Measurements from ENCODE around the gene MAP1S.
A peak's percentile ranks its signal among the peaks of the same experiment; 100 is the strongest.

Gene MAP1S

GRCh38 chr19:17719730-17720400 lies 585 bp downstream of the MAP1S start:
- no peaks in the 10 kb centered on the region for H3K27me3 Mint-ChIP-seq
- H3K9me3 Mint-ChIP-seq, result no peaks in the 10 kb centered on the region
- peaks cover 39 to 51% of the 10 kb centered on the region in 2 donors for H3K4me1 Mint-ChIP-seq
- peak overlapping the region; percentile 89 for H3K27ac Mint-ChIP-seq
- DNase-seq, result peak; percentile 18
- ATAC-seq (replicated peaks), result peak; percentile 45 to 52
- H3K36me3 Mint-ChIP-seq, result peaks cover 24 to 28% of the 10 kb centered on the region in 2 donors
- peak overlapping the region; percentile 82 to 92 for H3K4me3 Mint-ChIP-seq

- no peak for ATAC-seq (replicated peaks)
- DNase-seq, result no peak
- Mint-ChIP-seq H3K36me3 (peaks cover 28 to 32% of the 10 kb centered on the region in 2 donors), H3K27ac (peak overlapping the region; percentile 89), H3K27me3 (no peaks in the 10 kb centered on the region), H3K9me3 (no peaks in the 10 kb centered on the region), H3K4me3 (peak overlapping the region; percentile 82 to 92), H3K4me1 (peaks cover 42 to 51% of the 10 kb centered on the region in 2 donors)
Observed at GRCh38 chr19:17720440-17720839, 1.2 kb downstream of the MAP1S start.

GRCh38 chr19:17721111-17721628 lies 1.9 kb downstream of the MAP1S start:
- no peak for ATAC-seq (replicated peaks)
- Mint-ChIP-seq H3K27ac (peak overlapping the region; percentile 83), H3K27me3 (no peaks in the 10 kb centered on the region), H3K4me3 (peak overlapping the region; percentile 82 to 92), H3K4me1 (peaks cover 42 to 51% of the 10 kb centered on the region in 2 donors), H3K9me3 (no peaks in the 10 kb centered on the region), H3K36me3 (peaks cover 30 to 36% of the 10 kb centered on the region in 2 donors)
- DNase-seq, result no peak

- no peak for DNase-seq
- Mint-ChIP-seq H3K9me3 (no peaks in the 10 kb centered on the region), H3K36me3 (peaks cover 33 to 36% of the 10 kb centered on the region in 2 donors)
Observed at GRCh38 chr19:17721821-17722220, 2.5 kb downstream of the MAP1S start.

GRCh38 chr19:17722655-17723240 lies 3.5 kb downstream of the MAP1S start:
- H3K4me1 Mint-ChIP-seq, result peaks cover 38 to 42% of the 10 kb centered on the region in 2 donors
- H3K36me3 Mint-ChIP-seq, result peaks cover 40 to 41% of the 10 kb centered on the region in 2 donors
- ATAC-seq (replicated peaks) (no peak), DNase-seq (no peak)
- H3K9me3 Mint-ChIP-seq, result no peaks in the 10 kb centered on the region
- no peak overlapping the region for H3K4me3 Mint-ChIP-seq
- H3K27me3 Mint-ChIP-seq, result no peaks in the 10 kb centered on the region
- no peak overlapping the region for H3K27ac Mint-ChIP-seq

More at GRCh38 chr19:17721821-17722220, 2.5 kb downstream of the MAP1S start:
- H3K27ac Mint-ChIP-seq, result no peak overlapping the region
- no peaks in the 10 kb centered on the region for H3K27me3 Mint-ChIP-seq
- ATAC-seq (replicated peaks), result peak in 1 of 2 donors; percentile 13
- H3K4me3 Mint-ChIP-seq, result peak overlapping the region; percentile 82 to 92
- H3K4me1 Mint-ChIP-seq, result peaks cover 42 to 51% of the 10 kb centered on the region in 2 donors

GRCh38 chr19:17724655-17725054 lies 5.4 kb downstream of the MAP1S start:
- ATAC-seq (replicated peaks) (no peak), DNase-seq (no peak)
- H3K27ac Mint-ChIP-seq, result peak overlapping the region; percentile 2
- no peak overlapping the region for H3K4me3 Mint-ChIP-seq
- peaks cover 29% of the 10 kb centered on the region in 2 donors for H3K4me1 Mint-ChIP-seq
- H3K36me3 Mint-ChIP-seq, result peaks cover 47 to 48% of the 10 kb centered on the region in 2 donors
- H3K9me3 Mint-ChIP-seq, result no peaks in the 10 kb centered on the region
- H3K27me3 Mint-ChIP-seq, result no peaks in the 10 kb centered on the region

- no peak for ATAC-seq (replicated peaks)
- H3K27ac Mint-ChIP-seq, result peak overlapping the region; percentile 32
- peaks cover 22 to 31% of the 10 kb centered on the region in 2 donors for H3K4me1 Mint-ChIP-seq
- H3K36me3 Mint-ChIP-seq, result peaks cover 46 to 49% of the 10 kb centered on the region in 2 donors
- H3K4me3 Mint-ChIP-seq, result no peak overlapping the region
- H3K27me3 Mint-ChIP-seq, result no peaks in the 10 kb centered on the region
- H3K9me3 Mint-ChIP-seq, result no peaks in the 10 kb centered on the region
- no peak for DNase-seq
Observed at GRCh38 chr19:17725422-17726078, 6.3 kb downstream of the MAP1S start.

- DNase-seq (no peak), ATAC-seq (replicated peaks) (no peak)
- no peaks in the 10 kb centered on the region for H3K9me3 Mint-ChIP-seq
- H3K4me3 Mint-ChIP-seq, result no peak overlapping the region
- H3K36me3 Mint-ChIP-seq, result peaks cover 52% of the 10 kb centered on the region in 2 donors
- H3K27me3 Mint-ChIP-seq, result no peaks in the 10 kb centered on the region
- H3K4me1 Mint-ChIP-seq, result peaks cover 15 to 31% of the 10 kb centered on the region in 2 donors
- H3K27ac Mint-ChIP-seq, result no peak overlapping the region
Observed at GRCh38 chr19:17726136-17726741, 7.0 kb downstream of the MAP1S start.

GRCh38 chr19:17726964-17727773 lies 7.9 kb downstream of the MAP1S start:
- Mint-ChIP-seq H3K36me3 (peaks cover 52 to 57% of the 10 kb centered on the region in 2 donors), H3K9me3 (peaks cover 0 to 1% of the 10 kb centered on the region in 2 donors), H3K27ac (no peak overlapping the region), H3K4me1 (peaks cover 13 to 31% of the 10 kb centered on the region in 2 donors), H3K27me3 (no peaks in the 10 kb centered on the region), H3K4me3 (no peak overlapping the region)
- ATAC-seq (replicated peaks) (no peak), DNase-seq (no peak)

- Mint-ChIP-seq H3K4me3 (no peak overlapping the region), H3K4me1 (peaks cover 14 to 31% of the 10 kb centered on the region in 2 donors), H3K9me3 (peaks cover 0 to 1% of the 10 kb centered on the region in 2 donors), H3K27ac (no peak overlapping the region), H3K27me3 (no peaks in the 10 kb centered on the region), H3K36me3 (peaks cover 51 to 58% of the 10 kb centered on the region in 2 donors)
- ATAC-seq (replicated peaks), result no peak
- DNase-seq, result no peak
Observed at GRCh38 chr19:17727843-17728242, 8.6 kb downstream of the MAP1S start.

- ATAC-seq (replicated peaks) (no peak), DNase-seq (no peak)
- Mint-ChIP-seq H3K27me3 (no peaks in the 10 kb centered on the region), H3K36me3 (peaks cover 50 to 60% of the 10 kb centered on the region in 2 donors), H3K4me3 (no peak overlapping the region), H3K9me3 (peaks cover 0 to 1% of the 10 kb centered on the region in 2 donors), H3K27ac (no peak overlapping the region), H3K4me1 (peaks cover 12 to 35% of the 10 kb centered on the region in 2 donors)
Observed at GRCh38 chr19:17733127-17733526, 13.8 kb downstream of the MAP1S start.

GRCh38 chr19:17734146-17734545 lies 14.9 kb downstream of the MAP1S start:
- H3K36me3 Mint-ChIP-seq, result peaks cover 52 to 67% of the 10 kb centered on the region in 2 donors
- ATAC-seq (replicated peaks) (no peak), DNase-seq (no peak)
- peaks cover 21 to 45% of the 10 kb centered on the region in 2 donors for H3K4me1 Mint-ChIP-seq
- H3K27ac Mint-ChIP-seq, result no peak overlapping the region
- peaks cover 0 to 1% of the 10 kb centered on the region in 2 donors for H3K9me3 Mint-ChIP-seq
- no peaks in the 10 kb centered on the region for H3K27me3 Mint-ChIP-seq
- H3K4me3 Mint-ChIP-seq, result no peak overlapping the region

- H3K36me3 Mint-ChIP-seq, result peaks cover 44 to 58% of the 10 kb centered on the region in 2 donors
- peak overlapping the region; percentile 56 for H3K27ac Mint-ChIP-seq
- no peak overlapping the region for H3K4me3 Mint-ChIP-seq
- ATAC-seq (replicated peaks) (no peak), DNase-seq (no peak)
- H3K9me3 Mint-ChIP-seq, result peaks cover 0 to 1% of the 10 kb centered on the region in 2 donors
- H3K4me1 Mint-ChIP-seq, result peaks cover 26 to 50% of the 10 kb centered on the region in 2 donors
- H3K27me3 Mint-ChIP-seq, result no peaks in the 10 kb centered on the region
Observed at GRCh38 chr19:17735410-17735809, 16.1 kb downstream of the MAP1S start.
